Psoas muscle (tissue), 8 donors: Measurements from ENCODE around the gene ARSB. TPM values are rescaled to one million over a fixed set of nuclear protein-coding genes. Genes with fewer than 3 reads are reported as not detected.

Source experiments
- ATAC-seq, 4 donors: fragments of 200-7000 bp; cut with Tn5 transposase; one replicate each; pipeline ENCODE4 v1.9.1; 2020; ENCODE audit warnings: moderate library complexity in 3 of 4, mild to moderate bottlenecking in 2 of 4
- DNase-seq, 2 donors: peaks; one replicate each; pipeline ENCODE4 v3.0.0-alpha.2; 2020
- H3K27ac ChIP-seq: fragments of 200-600 bp; one replicate; pipeline ENCODE4 v1.8.0; 2022
- H3K27me3 ChIP-seq, 3 donors: fragments of 200-600 bp in 1 of 3; one replicate each; pipeline versions ENCODE4 v1.6.1 to v1.8.0; 2013 to 2022; ENCODE audit warnings: low read length in 2 of 3, mild to moderate bottlenecking in 2 of 3, moderate library complexity in 1 of 3; ENCODE audit not compliant: insufficient read depth in 3 of 3
- H3K36me3 ChIP-seq, 2 donors: fragments of 200-600 bp in 1 of 2; one replicate each; pipeline versions ENCODE4 v1.6.1 to v1.8.0; 2013 to 2022; ENCODE audit warnings: low read depth in 1 of 2, mild to moderate bottlenecking in 1 of 2, moderate library complexity in 1 of 2; ENCODE audit not compliant: insufficient read depth in 1 of 2
- H3K4me1 ChIP-seq: fragments of 200-600 bp; one replicate; pipeline ENCODE4 v1.8.0; 2022
- H3K4me3 ChIP-seq: fragments of 200-600 bp; one replicate; pipeline ENCODE4 v1.8.0; 2022; ENCODE audit warnings: mild to moderate bottlenecking
- H3K9me3 ChIP-seq: fragments of 200-600 bp; one replicate; pipeline ENCODE4 v1.8.0; 2022
- CTCF ChIP-seq: fragments of 200-600 bp; IDR thresholded peaks from one replicate; pipeline ENCODE4 v1.8.0; 2022; ENCODE audit warnings: antibody characterized with exemption
- WGBS, 3 donors: extraction: QIAGEN DNeasy Blood & Tissue Kit; methylation state at CpG; one replicate each; pipeline versions ENCODE4 v1.1.6 to v1.1.7; 2013; 5-methylcytosine and 5-hydroxymethylcytosine counted together
- intact Hi-C, 2 donors: fragments of 100-400 bp; cut with DNase I; formaldehyde crosslinking; loops; one replicate each; pipeline versions ENCODE4 v1.11.0 to v1.14.2; 2022
- long read RNA-seq, 2 donors: library from polyadenylated mRNA; unstranded; transcript quantifications; one replicate each; pipeline ENCODE4 v2.0.0, GENCODE V29; 2021
- polyA plus RNA-seq, 3 donors: library from polyadenylated mRNA; stranded (reverse); fragments of 200-250 nt; gene quantifications; one replicate each; pipeline ENCODE4 v1.2.3, GENCODE V29; 2013
- total RNA-seq, 4 donors: library from RNA; stranded (reverse); fragmentation: NEBNext Ultra II Directional in 2 of 4; extraction: Animal tissue kit (Norgen Biotek cat#: 25700) in 2 of 4; gene quantifications; one replicate each; pipeline versions ENCODE4 v1.2.1 to v1.2.4, GENCODE V29; 2021 to 2023
- donor health status: healthy with polysubstance abuse.
- donor health status: DM: no; HTN: no; CAD: no; lungs with moderate emphysema.
- donor health status: Bipolar disorder and iron deficiency.
- donor health status: healthy.
- donor health status: DM: yes; HTN: yes; CAD: no.
- donor health status: DM: no; HTN: no; CAD: no.
- donor health status: DM: no; HTN: no; CAD: no.
- donor health status: DM: yes; HTN: yes; CAD: no.

Gene ARSB
- total RNA-seq, result 1 to 10 TPM; 3.6 to 6.5 (median 5.3) TPM
- polyA plus RNA-seq, result 1 to 10 TPM; 1.3 to 3.2 (median 1.5) TPM
- long read RNA-seq, donor 1, full-length matches to known transcripts, result 1 of 3 reads
- long read RNA-seq, donor 1, partial matches to known transcripts, result 0 of 3 reads
- long read RNA-seq, donor 1, other reads (novel, unspliced or antisense), result 2 of 3 reads
- long read RNA-seq, donor 2, full-length matches to known transcripts, result 1 of 5 reads
- long read RNA-seq, donor 2, partial matches to known transcripts, result 0 of 5 reads
- long read RNA-seq, donor 2, other reads (novel, unspliced or antisense), result 4 of 5 reads

DNA sequence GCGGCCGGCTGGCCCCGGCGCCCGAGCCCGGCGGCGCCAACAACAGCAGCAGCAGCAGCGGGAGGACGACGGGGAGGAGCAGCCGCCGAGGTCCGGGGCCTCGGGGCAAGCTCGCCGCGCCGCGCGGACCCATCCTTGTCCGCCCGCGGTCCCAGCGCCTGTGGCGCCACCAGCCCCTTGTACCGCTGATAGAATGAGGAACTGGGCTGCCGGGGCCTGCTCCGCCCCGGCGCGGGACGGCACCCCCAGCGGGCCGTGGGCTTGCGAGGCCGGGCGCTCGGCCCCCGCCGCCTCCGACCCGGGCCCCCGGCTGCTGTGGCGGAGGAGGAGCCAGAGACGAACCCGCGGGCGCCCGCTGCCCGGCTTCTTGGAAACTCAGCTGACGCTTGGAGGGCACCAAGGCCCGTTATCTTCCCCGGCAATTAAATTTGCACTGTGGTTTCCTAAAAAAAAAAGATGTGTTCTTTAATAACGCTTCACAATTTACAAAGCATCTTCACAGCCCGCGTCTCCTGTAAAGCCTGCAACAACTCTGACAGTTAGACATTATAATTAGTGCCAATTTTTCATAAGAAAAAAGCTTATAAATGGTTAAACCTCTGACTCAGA is at the start of gene ARSB:
Gene ARSB, minus strand, starts transcription at position 195 of the 609 bp plus-strand sequence. Its CDS starts 62 bp downstream, at position 133.
- Histone ChIP-seq H3K36me3 (no peaks in the 10 kb centered on the region), H3K27ac (peak within 1 kb of the TSS; percentile 96), H3K4me3 (peak within 1 kb of the TSS; percentile 94), H3K9me3 (no peaks in the 10 kb centered on the region), H3K27me3 (no peaks in the 10 kb centered on the region), H3K4me1 (peaks cover 16% of the 10 kb centered on the region)
- peak in 1 of 2 donors; percentile 58 for DNase-seq
- intact Hi-C loops, result no loop called here
- WGBS, 3 donors, result 0% methylated on average over 22 to 57 of the region's 57 CpGs
- TF ChIP-seq CTCF, result no peak
- peak; percentile 44 to 61 (median 54) for ATAC-seq

DNA sequence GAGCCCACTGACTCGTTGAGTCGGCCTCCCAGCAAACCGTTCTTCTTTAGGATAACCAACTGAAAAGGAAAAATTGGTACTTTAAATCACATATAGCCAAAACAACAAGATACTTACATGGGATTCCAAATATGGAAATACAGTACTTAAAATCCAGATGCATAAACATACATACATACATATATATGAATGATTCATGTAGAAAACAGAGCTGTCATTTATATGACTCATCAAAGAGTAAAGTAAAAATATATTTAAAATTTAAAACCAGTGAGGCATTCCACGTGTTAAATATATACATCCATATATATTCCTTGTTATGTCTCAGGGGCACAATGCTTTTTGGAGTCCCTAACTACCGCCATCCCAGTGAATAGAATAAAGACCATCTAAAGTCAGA is 47.7 kb upstream of the ARSB start:
- no peak for TF ChIP-seq CTCF
- no peaks in the 10 kb centered on the region for H3K27me3 ChIP-seq
- intact Hi-C loops, result no loop called here
- ATAC-seq (no peak), DNase-seq (no peak)
- no peak overlapping the region for H3K27ac ChIP-seq
- 88 to 90% (median 88%) methylated on average over 5 of the region's 5 CpGs for WGBS, 3 donors
- H3K36me3 ChIP-seq, result no peaks in the 10 kb centered on the region
- H3K4me1 ChIP-seq, result no peaks in the 10 kb centered on the region
- H3K4me3 ChIP-seq, result no peak overlapping the region
- no peaks in the 10 kb centered on the region for H3K9me3 ChIP-seq

DNA sequence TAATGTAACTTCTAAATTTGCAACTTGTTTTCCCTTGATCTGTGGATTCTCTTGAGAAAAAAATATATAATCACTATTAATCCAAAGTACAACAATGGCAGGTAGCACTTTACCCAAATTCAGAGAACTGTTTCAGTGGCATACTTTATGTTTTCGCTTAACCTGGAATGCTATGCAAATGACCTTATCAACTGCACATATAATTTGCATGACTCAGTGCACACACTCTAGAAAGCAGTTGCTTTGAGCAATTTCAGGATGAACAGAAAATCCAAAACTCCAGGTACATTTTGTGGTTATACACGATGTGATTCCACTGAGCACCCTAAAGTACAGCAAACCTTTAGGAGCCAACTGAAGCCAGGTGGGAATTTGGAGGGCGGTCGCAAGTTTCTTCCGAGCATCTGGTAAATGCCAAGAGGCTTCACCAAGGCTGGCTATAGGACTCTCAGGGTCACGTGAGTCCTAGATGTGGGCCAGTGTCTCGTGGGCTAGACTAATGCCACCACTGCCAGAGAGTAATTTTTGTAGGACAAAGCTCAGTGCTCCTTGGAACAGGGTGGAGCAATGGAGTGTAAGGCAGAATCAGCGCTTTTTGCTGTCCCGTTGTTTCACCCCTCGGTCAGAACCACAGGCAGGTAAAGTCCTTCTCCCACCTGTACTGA is 47.1 kb upstream of the ARSB start:
- H3K36me3 ChIP-seq, result no peaks in the 10 kb centered on the region
- no peak overlapping the region for H3K27ac ChIP-seq
- no peak for ATAC-seq
- no peaks in the 10 kb centered on the region for H3K4me1 ChIP-seq
- intact Hi-C loops, result no loop called here
- H3K4me3 ChIP-seq, result no peak overlapping the region
- no peak for TF ChIP-seq CTCF
- 84 to 93% (median 90%) methylated on average over 10 of the region's 10 CpGs for WGBS, 3 donors
- DNase-seq, result no peak
- no peaks in the 10 kb centered on the region for H3K27me3 ChIP-seq
- no peaks in the 10 kb centered on the region for H3K9me3 ChIP-seq

DNA sequence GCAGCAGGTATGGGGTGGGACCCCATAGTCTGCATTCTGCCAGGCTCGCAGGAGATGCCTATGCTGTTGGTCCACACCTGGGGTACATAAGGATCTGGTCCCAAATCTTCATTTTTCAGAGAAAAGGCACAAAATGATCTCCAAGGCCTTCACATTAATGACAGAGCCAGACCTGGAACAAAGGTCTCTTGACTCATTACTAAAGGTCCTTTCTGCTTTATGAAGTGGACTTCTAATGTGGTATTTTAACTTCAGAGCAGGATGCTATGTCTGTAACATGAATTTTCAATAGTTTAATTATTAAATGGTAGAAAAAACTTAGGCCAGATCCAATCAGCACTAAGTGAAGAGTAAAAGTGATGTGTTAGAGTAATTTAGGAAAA is 46.4 kb upstream of the ARSB start:
- no peaks in the 10 kb centered on the region for H3K9me3 ChIP-seq
- no peak for DNase-seq
- ATAC-seq, result no peak
- 83 to 94% (median 90%) methylated on average over 1 of the region's 1 CpG for WGBS, 3 donors
- H3K36me3 ChIP-seq, result no peaks in the 10 kb centered on the region
- no peaks in the 10 kb centered on the region for H3K27me3 ChIP-seq
- H3K4me1 ChIP-seq, result no peaks in the 10 kb centered on the region
- TF ChIP-seq CTCF, result no peak
- intact Hi-C loops, result no loop called here
- H3K27ac ChIP-seq, result no peak overlapping the region
- no peak overlapping the region for H3K4me3 ChIP-seq
